CD4-positive, CD25-positive, alpha-beta regulatory T cell (primary cell): ENCODE data around the gene TMC2. TPM values are rescaled to one million over a fixed set of nuclear protein-coding genes. Genes with fewer than 3 reads are reported as not detected.
A peak's percentile ranks its signal among the peaks of the same experiment; 100 is the strongest.
"Not testable (repeated sequence)": the region's sequence is repeated elsewhere in the genome, so short reads cannot be mapped to it uniquely, and the experiment has no call there.

ENCODE experiments used
- ATAC-seq, 2 donors: fragments of 150-1000 bp; cut with Tn5 transposase; one replicate each; pipeline ENCODE4 v1.10.0; 2021; ENCODE audit warnings: low read depth in 2 of 2, moderate number of reproducible peaks in 2 of 2, moderate library complexity in 1 of 2
- DNase-seq, 3 donors: peaks; one replicate each; pipeline versions ENCODE4 v3.0.0 to v3.0.0-alpha.2; 2012 to 2022; ENCODE audit warnings: mixed read lengths in 1 of 3
- H3K27ac ChIP-seq: one replicate; pipeline ENCODE4 v1.7.0; 2013; ENCODE audit warnings: mild to moderate bottlenecking, low read length; ENCODE audit not compliant: insufficient read depth, poor library complexity, severe bottlenecking
- H3K27me3 ChIP-seq: one replicate; pipeline ENCODE4 v1.7.0; 2013; ENCODE audit warnings: low read length; ENCODE audit not compliant: control insufficient read depth, insufficient read depth
- H3K36me3 ChIP-seq: one replicate; pipeline ENCODE4 v1.7.0; 2013; ENCODE audit warnings: mild to moderate bottlenecking, low read length, moderate library complexity; ENCODE audit not compliant: control insufficient read depth, insufficient read depth
- H3K4me1 ChIP-seq: 2 replicates; pipeline ENCODE4 v1.7.0; 2013; ENCODE audit warnings: mild to moderate bottlenecking, low read length; ENCODE audit not compliant: insufficient read depth, control insufficient read depth, poor library complexity, severe bottlenecking
- H3K4me3 ChIP-seq: one replicate; pipeline ENCODE4 v1.7.0; 2013; ENCODE audit warnings: low read depth, mild to moderate bottlenecking, low read length, moderate library complexity
- H3K9me3 ChIP-seq, 2 experiments: 1 replicate in 1 of 2; 2 replicates in 1 of 2; pipeline ENCODE4 v1.7.0; 2013; ENCODE audit warnings: low read length in 2 of 2, mild to moderate bottlenecking in 1 of 2, moderate library complexity in 1 of 2; ENCODE audit not compliant: control insufficient read depth in 2 of 2
- H3K27ac Mint-ChIP-seq, 3 donors: one replicate each; pipeline ENCODE4 v1.8.0; 2020 to 2022; ENCODE audit warnings: mild to moderate bottlenecking in 3 of 3, mixed read lengths in 3 of 3, moderate library complexity in 2 of 3
- H3K27me3 Mint-ChIP-seq: one replicate; pipeline ENCODE4 v1.8.0; 2022; ENCODE audit warnings: mild to moderate bottlenecking, mixed read lengths
- H3K36me3 Mint-ChIP-seq: one replicate; pipeline ENCODE4 v1.8.0; 2020; ENCODE audit warnings: mixed read lengths
- H3K4me1 Mint-ChIP-seq, 4 donors: one replicate each; pipeline ENCODE4 v1.8.0; 2020 to 2022; ENCODE audit warnings: mixed read lengths in 4 of 4, mild to moderate bottlenecking in 1 of 4
- H3K4me3 Mint-ChIP-seq, 4 donors: one replicate each; pipeline ENCODE4 v1.8.0; 2020 to 2022; ENCODE audit warnings: mild to moderate bottlenecking in 4 of 4, mixed read lengths in 4 of 4, moderate library complexity in 3 of 4
- H3K9me3 Mint-ChIP-seq, 7 donors: one replicate each; pipeline ENCODE4 v1.8.0; 2020 to 2022; ENCODE audit warnings: mixed read lengths in 7 of 7, mild to moderate bottlenecking in 3 of 7, moderate library complexity in 2 of 7
- polyA plus RNA-seq, 4 donors: library from polyadenylated mRNA; unstranded; fragments of 300-500 nt; fragmentation: Illumina TruSeq; gene quantifications; one replicate each; pipeline ENCODE4 v1.2.3, GENCODE V29; 2021
- total RNA-seq: library from RNA; stranded (reverse); gene quantifications from one replicate; pipeline ENCODE4 v1.2.3, GENCODE V29; 2022

The TMC2 gene
- total and polyA plus RNA-seq, 5 donors from 2014 or later: not detected

DNA sequence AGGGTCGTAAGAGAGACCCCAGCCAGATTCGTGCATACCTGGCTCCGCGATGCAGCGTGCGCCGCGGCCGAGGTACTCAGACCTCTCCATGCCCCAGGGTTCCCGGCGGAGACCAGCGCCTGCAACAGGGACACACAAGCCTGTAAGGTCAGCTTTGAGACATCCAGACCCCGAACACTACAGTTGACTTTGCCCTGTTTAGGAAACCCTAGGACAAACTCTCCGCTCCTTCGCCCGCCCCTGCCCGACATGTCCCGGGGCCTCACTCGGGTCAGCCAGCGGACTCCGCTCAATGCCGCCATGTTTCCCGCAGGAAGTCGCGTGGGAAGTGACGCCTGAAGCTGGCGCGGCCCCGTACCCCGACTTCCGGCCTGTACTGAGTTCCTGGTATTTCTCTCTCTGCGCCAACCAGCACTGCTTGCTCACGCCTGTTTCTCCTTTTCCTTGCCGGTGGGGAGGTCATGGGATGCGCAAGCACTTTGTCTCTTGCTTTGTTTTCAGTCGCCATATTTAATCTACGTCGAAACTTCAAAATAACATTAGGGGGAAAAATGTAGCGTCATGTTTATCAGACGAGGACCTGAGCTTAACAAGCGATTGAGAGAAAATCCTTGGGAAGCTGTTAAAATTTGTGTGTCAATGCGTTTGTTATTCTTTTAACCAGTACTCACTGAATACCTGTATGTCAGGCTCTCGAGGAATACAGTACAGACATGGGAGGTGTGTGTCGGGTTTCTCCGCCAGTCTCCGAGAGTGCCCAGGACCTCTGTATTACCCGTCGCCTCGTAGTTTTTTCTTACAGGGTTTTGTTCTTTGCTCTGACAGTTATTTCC is 127.7 kb downstream of the TMC2 start, which contains the start of gene IDH3B:
Gene IDH3B (minus strand): TSS at position 330 of the 833 bp plus-strand sequence. CDS start 28 bp downstream, at position 302.
- Mint-ChIP-seq H3K9me3 (peaks cover 0 to 2% (median 0%) of the 10 kb centered on the region in 7 donors), H3K27me3 (peaks cover 7% of the 10 kb centered on the region), H3K4me3 (peak within 1 kb of the TSS; percentile 90 to 96 (median 92)), H3K36me3 (peaks cover 33% of the 10 kb centered on the region), H3K27ac (peak within 1 kb of the TSS; percentile 96 to 100 (median 98)), H3K4me1 (peaks cover 11 to 32% (median 17%) of the 10 kb centered on the region in 4 donors)
- H3K4me1 ChIP-seq: peaks cover 18% of the 10 kb centered on the region
- H3K4me3 ChIP-seq: peak within 1 kb of the TSS; percentile 95
- peaks cover 33% of the 10 kb centered on the region for H3K36me3 ChIP-seq
- H3K27me3 ChIP-seq: peaks cover 1% of the 10 kb centered on the region
- H3K27ac ChIP-seq: peak within 1 kb of the TSS; percentile 90
- no peaks in the 10 kb centered on the region for H3K9me3 ChIP-seq
- DNase-seq: peak; percentile 87 to 95 (median 90)
- peak; percentile 98 for ATAC-seq

DNA sequence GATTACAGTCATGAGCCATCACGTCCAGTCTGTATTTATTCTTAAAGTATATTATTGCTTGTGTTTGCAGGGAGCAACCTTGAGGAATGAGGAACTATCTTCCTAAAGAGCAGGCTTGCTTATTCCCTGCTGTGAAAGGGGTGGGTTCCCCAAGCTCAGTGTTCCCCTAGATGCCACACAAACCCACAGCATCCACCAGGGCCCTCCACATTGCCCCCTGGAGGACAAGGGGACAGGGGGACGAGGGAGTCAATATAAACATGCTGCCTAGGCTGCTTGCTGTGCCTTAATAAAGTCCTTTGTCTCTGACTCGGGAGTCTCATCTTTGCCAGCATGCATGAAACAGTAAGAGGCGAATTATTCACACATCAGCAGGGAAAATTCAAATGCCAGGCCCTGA is 135.6 kb downstream of the TMC2 start:
- ATAC-seq: no peak
- Histone ChIP-seq H3K9me3 (no peaks in the 10 kb centered on the region), H3K4me3 (no peak overlapping the region), H3K4me1 (no peaks in the 10 kb centered on the region), H3K27me3 (peaks cover 5% of the 10 kb centered on the region), H3K27ac (no peak overlapping the region), H3K36me3 (no peaks in the 10 kb centered on the region)
- H3K36me3 Mint-ChIP-seq: no peaks in the 10 kb centered on the region
- H3K9me3 Mint-ChIP-seq: no peaks in the 10 kb centered on the region
- no peak overlapping the region for H3K27ac Mint-ChIP-seq
- DNase-seq: no peak
- peaks cover 12% of the 10 kb centered on the region for H3K27me3 Mint-ChIP-seq
- no peak overlapping the region for H3K4me3 Mint-ChIP-seq
- H3K4me1 Mint-ChIP-seq: no peaks in the 10 kb centered on the region

DNA sequence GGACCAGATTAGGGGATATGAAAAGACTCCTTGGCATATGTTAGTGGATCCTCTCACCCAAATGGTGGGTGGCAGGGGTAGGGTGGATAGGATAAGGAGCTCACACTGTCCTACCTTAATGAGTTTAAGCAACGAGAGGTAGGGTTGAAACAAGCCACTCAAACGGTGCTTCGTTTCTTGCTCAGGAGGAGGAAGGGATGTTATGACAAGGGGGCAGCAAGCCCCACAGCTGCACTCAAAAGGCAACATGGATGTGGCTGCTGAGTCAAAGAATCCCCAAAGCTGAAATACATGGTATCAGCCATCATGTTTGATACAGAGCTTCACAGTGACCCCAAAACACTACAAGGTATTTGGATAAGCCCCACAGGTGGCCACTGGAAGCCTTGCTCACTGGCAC is 136.1 kb downstream of the TMC2 start:
- no peaks in the 10 kb centered on the region for H3K36me3 Mint-ChIP-seq
- no peaks in the 10 kb centered on the region for H3K9me3 Mint-ChIP-seq
- Histone ChIP-seq H3K4me1 (no peaks in the 10 kb centered on the region), H3K9me3 (no peaks in the 10 kb centered on the region), H3K36me3 (no peaks in the 10 kb centered on the region), H3K27ac (no peak overlapping the region), H3K4me3 (no peak overlapping the region), H3K27me3 (peaks cover 5% of the 10 kb centered on the region)
- H3K4me3 Mint-ChIP-seq: no peak overlapping the region
- ATAC-seq (no peak), DNase-seq (no peak)
- H3K27me3 Mint-ChIP-seq: peaks cover 12% of the 10 kb centered on the region
- H3K4me1 Mint-ChIP-seq: no peaks in the 10 kb centered on the region
- H3K27ac Mint-ChIP-seq: no peak overlapping the region

DNA sequence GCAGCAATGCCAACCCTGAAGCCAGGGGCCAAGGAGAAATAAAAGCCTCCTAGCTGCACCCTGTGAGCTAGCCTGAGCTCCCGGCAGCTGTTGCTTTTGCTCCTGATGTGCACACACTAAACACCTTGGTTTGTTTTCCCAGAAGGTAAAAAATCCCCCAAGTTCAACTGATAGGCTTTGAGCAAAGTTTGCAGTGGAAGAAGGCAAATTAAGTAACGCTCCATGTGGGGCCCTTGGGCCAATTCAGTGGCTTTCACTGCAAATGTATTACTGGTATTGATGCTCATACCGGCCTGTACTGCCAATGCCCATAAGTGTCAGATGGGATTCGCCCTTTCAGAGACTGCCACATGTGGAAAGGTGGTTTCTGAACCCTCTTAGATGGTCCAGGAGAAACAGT is 137.1 kb downstream of the TMC2 start:
- Mint-ChIP-seq H3K27me3 (peaks cover 12% of the 10 kb centered on the region), H3K27ac (no peak overlapping the region), H3K4me3 (no peak overlapping the region), H3K36me3 (no peaks in the 10 kb centered on the region), H3K4me1 (no peaks in the 10 kb centered on the region), H3K9me3 (no peaks in the 10 kb centered on the region)
- Histone ChIP-seq H3K4me1 (no peaks in the 10 kb centered on the region), H3K9me3 (no peaks in the 10 kb centered on the region), H3K36me3 (no peaks in the 10 kb centered on the region), H3K4me3 (no peak overlapping the region), H3K27ac (no peak overlapping the region), H3K27me3 (peaks cover 4% of the 10 kb centered on the region)
- ATAC-seq (no peak), DNase-seq (no peak)

DNA sequence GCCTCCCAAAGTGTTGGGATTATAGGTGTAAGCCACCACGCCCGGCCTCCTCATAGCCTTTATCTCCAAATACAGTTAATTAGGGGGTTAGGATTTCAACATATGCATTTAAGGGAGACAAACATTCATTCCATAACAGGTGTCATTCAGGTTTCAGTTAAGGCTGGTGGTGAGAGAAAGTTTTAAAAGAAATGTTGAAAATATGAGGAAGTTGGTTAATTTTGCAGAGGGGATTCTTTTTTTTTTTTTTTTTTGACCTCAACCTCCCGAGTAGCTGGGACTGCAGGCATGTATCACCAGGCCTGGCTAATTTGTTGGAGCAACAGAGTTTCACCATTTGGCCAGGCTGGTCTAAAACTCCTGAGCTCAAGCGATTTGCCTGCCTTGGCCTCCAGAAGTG is 143.7 kb downstream of the TMC2 start:
- peaks cover 30% of the 10 kb centered on the region for H3K27me3 Mint-ChIP-seq
- H3K36me3 Mint-ChIP-seq: no peaks in the 10 kb centered on the region
- peaks cover 4% of the 10 kb centered on the region for H3K27me3 ChIP-seq
- no peak for ATAC-seq
- no peaks in the 10 kb centered on the region for H3K9me3 ChIP-seq
- no peak for DNase-seq
- peaks cover 0 to 3% (median 0%) of the 10 kb centered on the region in 7 donors for H3K9me3 Mint-ChIP-seq
- H3K4me3 Mint-ChIP-seq: no peak overlapping the region
- no peaks in the 10 kb centered on the region for H3K36me3 ChIP-seq
- H3K4me1 ChIP-seq: no peaks in the 10 kb centered on the region
- H3K4me1 Mint-ChIP-seq: no peaks in the 10 kb centered on the region
- no peak overlapping the region for H3K4me3 ChIP-seq
- H3K27ac Mint-ChIP-seq: no peak overlapping the region
- no peak overlapping the region for H3K27ac ChIP-seq

DNA sequence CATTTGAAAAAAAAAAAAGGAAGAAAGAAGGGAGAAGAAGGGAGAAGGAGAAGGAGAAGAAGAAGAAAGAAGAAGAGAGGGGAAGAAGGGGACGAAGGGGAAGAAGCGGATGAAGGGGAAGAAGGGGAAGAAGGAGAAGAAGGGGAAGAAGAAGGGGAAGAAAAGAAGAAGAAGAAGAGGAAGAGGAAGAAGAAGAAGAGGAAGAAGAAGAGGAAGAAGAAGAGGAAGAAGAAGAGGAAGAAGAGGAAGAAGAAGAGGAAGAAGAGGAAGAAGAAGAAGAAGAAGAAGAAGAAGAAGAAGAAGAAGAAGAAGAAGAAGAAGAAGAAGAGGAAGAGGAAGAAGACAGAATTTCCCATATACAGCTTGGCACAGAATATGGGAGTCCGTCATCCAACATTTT is 145.7 kb downstream of the TMC2 start:
- not testable (repeated sequence) for H3K4me1 ChIP-seq, H3K4me3 Mint-ChIP-seq, H3K4me3 ChIP-seq, H3K27ac Mint-ChIP-seq, H3K36me3 ChIP-seq, H3K27ac ChIP-seq, ATAC-seq, DNase-seq, H3K9me3 Mint-ChIP-seq, H3K9me3 ChIP-seq, H3K27me3 ChIP-seq, H3K4me1 Mint-ChIP-seq, H3K36me3 Mint-ChIP-seq
- peaks cover 42% of the 10 kb centered on the region for H3K27me3 Mint-ChIP-seq

DNA sequence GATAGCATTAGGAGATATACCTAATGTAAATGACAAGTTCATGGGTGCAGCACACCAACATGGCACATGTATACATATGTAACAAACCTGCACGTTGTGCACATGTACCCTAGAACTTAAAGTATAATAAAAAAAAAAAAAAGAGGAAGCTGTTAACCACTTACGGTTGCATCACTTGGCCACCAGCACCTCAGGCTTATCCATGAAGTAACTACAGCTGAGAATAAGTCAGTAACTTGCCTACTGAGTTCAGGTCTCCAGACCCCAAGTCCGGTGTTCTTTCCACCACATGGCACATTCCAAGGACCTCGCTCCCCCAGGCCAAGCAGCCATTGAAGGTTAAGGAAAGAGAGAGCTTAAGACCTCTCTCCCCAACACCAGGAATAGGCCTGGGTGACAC is 148.4 kb downstream of the TMC2 start:
- H3K4me3 ChIP-seq, H3K9me3 Mint-ChIP-seq, H3K27ac ChIP-seq, H3K9me3 ChIP-seq, H3K27me3 ChIP-seq, H3K4me1 ChIP-seq, H3K36me3 Mint-ChIP-seq, H3K4me3 Mint-ChIP-seq, ATAC-seq, H3K27ac Mint-ChIP-seq, H3K36me3 ChIP-seq, DNase-seq: not testable (repeated sequence)
- H3K27me3 Mint-ChIP-seq: peaks cover 58% of the 10 kb centered on the region
- H3K4me1 Mint-ChIP-seq: peaks cover 0 to 14% (median 9%) of the 10 kb centered on the region in 4 donors

DNA sequence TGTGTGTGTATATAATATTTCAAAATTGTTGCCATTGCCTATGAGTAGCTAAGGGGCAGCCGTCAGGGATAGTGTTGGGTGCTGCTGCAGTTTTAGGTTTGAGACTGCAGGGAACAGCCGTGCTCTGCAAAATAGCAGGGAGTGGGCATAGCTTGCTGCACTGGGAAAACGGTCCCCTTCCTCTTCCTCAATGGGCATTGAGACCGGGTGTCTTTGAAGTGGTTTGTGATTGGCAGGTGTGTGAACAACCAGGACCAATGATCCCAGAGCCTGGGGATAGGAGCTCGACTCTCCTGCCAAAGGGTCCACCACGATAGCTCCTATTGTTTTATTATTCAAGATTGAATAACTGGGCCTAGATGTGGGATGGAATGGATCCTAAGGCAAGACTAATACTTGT is 151.1 kb downstream of the TMC2 start:
- peaks cover 0 to 30% (median 20%) of the 10 kb centered on the region in 4 donors for H3K4me1 Mint-ChIP-seq
- DNase-seq (no peak), ATAC-seq (no peak)
- peak overlapping the region in 1 of 3 donors; percentile 41 for H3K27ac Mint-ChIP-seq
- no peaks in the 10 kb centered on the region for H3K9me3 ChIP-seq
- no peaks in the 10 kb centered on the region for H3K9me3 Mint-ChIP-seq
- no peaks in the 10 kb centered on the region for H3K36me3 Mint-ChIP-seq
- no peaks in the 10 kb centered on the region for H3K36me3 ChIP-seq
- peaks cover 12% of the 10 kb centered on the region for H3K27me3 ChIP-seq
- peak overlapping the region in 1 of 4 donors; percentile 42 for H3K4me3 Mint-ChIP-seq
- no peak overlapping the region for H3K4me3 ChIP-seq
- H3K4me1 ChIP-seq: peaks cover 15% of the 10 kb centered on the region
- peaks cover 61% of the 10 kb centered on the region for H3K27me3 Mint-ChIP-seq
- H3K27ac ChIP-seq: no peak overlapping the region
